NT2/D1 (cell line): ENCODE results near the gene FUCA1.

ENCODE experiments used
- DNase-seq: peaks from one replicate; pipeline ENCODE4 v3.0.0-alpha.2; 2011; ENCODE audit warnings: low read depth, low spot score
- H3K27me3 ChIP-seq: 2 replicates; pipeline ENCODE4 v1.6.0; 2011; ENCODE audit warnings: mild to moderate bottlenecking; ENCODE audit not compliant: insufficient read length, insufficient read depth
- H3K36me3 ChIP-seq: 2 replicates; pipeline ENCODE4 v1.6.1; 2011; ENCODE audit warnings: mild to moderate bottlenecking, low read length, mixed read lengths; ENCODE audit not compliant: insufficient read depth, insufficient read length
- H3K4me1 ChIP-seq: 2 replicates; pipeline ENCODE4 v1.5.1; 2011; ENCODE audit not compliant: insufficient read depth, insufficient read length
- H3K4me3 ChIP-seq: 2 replicates; pipeline ENCODE4 v1.5.1; 2011; ENCODE audit warnings: low read depth; ENCODE audit not compliant: insufficient read length
- H3K9ac ChIP-seq: 2 replicates; pipeline ENCODE4 v1.6.0; 2011; ENCODE audit warnings: low read depth; ENCODE audit not compliant: insufficient read length
- H3K9me3 ChIP-seq: 2 replicates; pipeline ENCODE4 v1.5.1; 2011; ENCODE audit warnings: mild to moderate bottlenecking, low read length; ENCODE audit not compliant: insufficient read depth
- SUZ12 ChIP-seq: IDR thresholded peaks from 2 replicates; pipeline ENCODE4 v1.6.1; 2011; ENCODE audit not compliant: insufficient read length, insufficient read depth; ENCODE audit errors: extremely low read depth
- YY1 ChIP-seq: IDR thresholded peaks from 2 replicates; pipeline ENCODE4 v1.6.1; 2011; ENCODE audit not compliant: insufficient read length, insufficient read depth
- ZNF274 ChIP-seq: IDR thresholded peaks from 2 replicates; pipeline ENCODE4 v1.6.1; 2011; ENCODE audit warnings: mild to moderate bottlenecking, low read depth, low read length

Gene FUCA1

GRCh38 chr1:23825762-23826522 lies 42.1 kb downstream of the FUCA1 start:
- Histone ChIP-seq H3K4me3 (peak overlapping the region; percentile 97), H3K9ac (peak overlapping the region; percentile 32), H3K4me1 (peaks cover 2% of the 10 kb centered on the region), H3K27me3 (no peaks in the 10 kb centered on the region), H3K36me3 (no peaks in the 10 kb centered on the region), H3K9me3 (no peaks in the 10 kb centered on the region)
- no peak for TF ChIP-seq ZNF274
- no peak for TF ChIP-seq YY1
- no peak for TF ChIP-seq SUZ12
- no peak for DNase-seq

- TF ChIP-seq YY1 (peak; percentile 92), SUZ12 (no peak), ZNF274 (no peak)
- Histone ChIP-seq H3K27me3 (no peaks in the 10 kb centered on the region), H3K9ac (peak within 1 kb of the TSS; percentile 98), H3K36me3 (no peaks in the 10 kb centered on the region), H3K9me3 (no peaks in the 10 kb centered on the region), H3K4me1 (peaks cover 2% of the 10 kb centered on the region), H3K4me3 (peak within 1 kb of the TSS; percentile 97)
- DNase-seq: peak; percentile 88
These were observed 42.9 kb downstream of the FUCA1 start, which contains the start of gene HMGCL for GRCh38 chr1:23825076-23825761. TSS of gene HMGCL (minus strand) at chr1:23825429. CDS start at chr1:23825415, 14 bp downstream.

GRCh38 chr1:23824711-23825075 lies 43.4 kb downstream of the FUCA1 start:
- no peak for DNase-seq
- no peaks in the 10 kb centered on the region for H3K36me3 ChIP-seq
- no peaks in the 10 kb centered on the region for H3K27me3 ChIP-seq
- TF ChIP-seq YY1 (no peak), ZNF274 (no peak), SUZ12 (no peak)
- H3K9me3 ChIP-seq: no peaks in the 10 kb centered on the region
- H3K4me3 ChIP-seq: peak overlapping the region; percentile 97
- H3K9ac ChIP-seq: peak overlapping the region; percentile 98
- H3K4me1 ChIP-seq: peaks cover 2% of the 10 kb centered on the region

GRCh38 chr1:23823767-23824166 lies 44.3 kb downstream of the FUCA1 start:
- TF ChIP-seq SUZ12 (no peak), ZNF274 (no peak), YY1 (no peak)
- Histone ChIP-seq H3K27me3 (no peaks in the 10 kb centered on the region), H3K9ac (no peak overlapping the region), H3K36me3 (no peaks in the 10 kb centered on the region), H3K4me3 (no peak overlapping the region), H3K4me1 (peaks cover 2% of the 10 kb centered on the region), H3K9me3 (no peaks in the 10 kb centered on the region)
- no peak for DNase-seq

GRCh38 chr1:23817633-23818032 lies 50.5 kb downstream of the FUCA1 start:
- no peak overlapping the region for H3K4me3 ChIP-seq
- no peak for DNase-seq
- peaks cover 3% of the 10 kb centered on the region for H3K4me1 ChIP-seq
- peaks cover 9% of the 10 kb centered on the region for H3K36me3 ChIP-seq
- no peaks in the 10 kb centered on the region for H3K27me3 ChIP-seq
- no peaks in the 10 kb centered on the region for H3K9me3 ChIP-seq
- TF ChIP-seq YY1 (no peak), SUZ12 (no peak), ZNF274 (no peak)
- H3K9ac ChIP-seq: no peak overlapping the region

DNA sequence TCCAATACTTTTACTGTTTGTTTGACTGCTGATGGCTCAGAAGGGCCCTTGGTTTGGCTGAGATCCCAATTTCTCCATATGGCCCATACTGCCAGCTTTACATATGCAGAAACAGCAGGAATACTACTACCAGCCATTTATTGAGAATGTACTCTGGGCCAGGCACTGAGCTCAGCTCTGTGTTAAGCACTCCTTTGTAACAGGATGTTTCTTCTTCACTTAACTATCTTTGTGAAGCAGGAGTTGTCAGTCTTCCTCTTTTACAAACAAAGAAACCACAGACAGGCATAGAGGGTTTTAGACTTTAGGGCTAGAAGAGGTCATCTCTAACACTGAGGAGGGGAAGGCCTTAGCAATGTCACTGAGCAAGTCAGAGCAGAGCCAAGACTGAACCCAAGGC lies 51.2 kb downstream of the FUCA1 start:
- DNase-seq: no peak
- TF ChIP-seq SUZ12: no peak
- no peak for TF ChIP-seq ZNF274
- TF ChIP-seq YY1: no peak
- no peak overlapping the region for H3K4me3 ChIP-seq
- H3K9me3 ChIP-seq: no peaks in the 10 kb centered on the region
- H3K27me3 ChIP-seq: no peaks in the 10 kb centered on the region
- no peak overlapping the region for H3K9ac ChIP-seq
- peaks cover 3% of the 10 kb centered on the region for H3K4me1 ChIP-seq
- H3K36me3 ChIP-seq: peaks cover 9% of the 10 kb centered on the region

GRCh38 chr1:23816361-23816760 lies 51.7 kb downstream of the FUCA1 start:
- peaks cover 3% of the 10 kb centered on the region for H3K4me1 ChIP-seq
- no peaks in the 10 kb centered on the region for H3K9me3 ChIP-seq
- no peaks in the 10 kb centered on the region for H3K27me3 ChIP-seq
- peaks cover 9% of the 10 kb centered on the region for H3K36me3 ChIP-seq
- no peak for DNase-seq
- H3K9ac ChIP-seq: no peak overlapping the region
- TF ChIP-seq YY1 (no peak), ZNF274 (no peak), SUZ12 (no peak)
- no peak overlapping the region for H3K4me3 ChIP-seq
